C4-2B (cell line): ENCODE results near the gene ILKAP.

ENCODE experiments used
- ZFX ChIP-seq: fragments of 450-650 bp; IDR thresholded peaks from 2 replicates; pipeline ENCODE4 v1.6.1; 2017
- TF ChIP-seq, protein P1 (sequence below): fragments of 450-650 bp; conservative IDR thresholded peaks from 2 replicates; pipeline ENCODE4 v1.5.1; 2017; ENCODE audit warnings: mild to moderate bottlenecking

DNA sequence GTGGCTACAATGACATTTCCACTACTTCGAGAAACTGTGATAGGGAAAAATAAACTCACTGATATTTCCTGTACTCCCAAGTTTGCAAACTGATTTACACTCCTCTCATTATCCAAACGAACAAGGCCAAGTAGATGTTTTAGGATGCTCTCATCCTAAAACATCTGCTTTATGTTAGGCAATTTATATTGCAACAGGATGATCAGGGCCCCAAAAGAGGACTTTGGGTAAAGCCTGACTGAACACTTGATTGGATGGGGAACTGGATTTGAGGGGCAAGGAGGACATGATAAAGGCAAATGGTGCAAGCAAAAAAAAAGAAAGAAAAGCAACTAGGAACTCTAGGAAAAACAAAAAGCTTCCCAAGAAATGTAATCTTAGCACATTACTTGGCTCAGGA lies 38.5 kb upstream of the ILKAP start:
- TF ChIP-seq, protein P1, sequence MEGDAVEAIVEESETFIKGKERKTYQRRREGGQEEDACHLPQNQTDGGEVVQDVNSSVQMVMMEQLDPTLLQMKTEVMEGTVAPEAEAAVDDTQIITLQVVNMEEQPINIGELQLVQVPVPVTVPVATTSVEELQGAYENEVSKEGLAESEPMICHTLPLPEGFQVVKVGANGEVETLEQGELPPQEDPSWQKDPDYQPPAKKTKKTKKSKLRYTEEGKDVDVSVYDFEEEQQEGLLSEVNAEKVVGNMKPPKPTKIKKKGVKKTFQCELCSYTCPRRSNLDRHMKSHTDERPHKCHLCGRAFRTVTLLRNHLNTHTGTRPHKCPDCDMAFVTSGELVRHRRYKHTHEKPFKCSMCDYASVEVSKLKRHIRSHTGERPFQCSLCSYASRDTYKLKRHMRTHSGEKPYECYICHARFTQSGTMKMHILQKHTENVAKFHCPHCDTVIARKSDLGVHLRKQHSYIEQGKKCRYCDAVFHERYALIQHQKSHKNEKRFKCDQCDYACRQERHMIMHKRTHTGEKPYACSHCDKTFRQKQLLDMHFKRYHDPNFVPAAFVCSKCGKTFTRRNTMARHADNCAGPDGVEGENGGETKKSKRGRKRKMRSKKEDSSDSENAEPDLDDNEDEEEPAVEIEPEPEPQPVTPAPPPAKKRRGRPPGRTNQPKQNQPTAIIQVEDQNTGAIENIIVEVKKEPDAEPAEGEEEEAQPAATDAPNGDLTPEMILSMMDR, result no peak
- TF ChIP-seq ZFX, result no peak
